Esophagus squamous epithelium (tissue), 5 donors: ENCODE results near the gene CMTR2. TPM values are rescaled to one million over a fixed set of nuclear protein-coding genes. Genes with fewer than 3 reads are reported as not detected.
"Not testable (repeated sequence)": the region's sequence is repeated elsewhere in the genome, so short reads cannot be mapped to it uniquely, and the experiment has no call there.

Experiments
- DNase-seq: peaks from one replicate; lab custom pipeline; 2025; lab: John Stamatoyannopoulos, UW
- H3K27ac ChIP-seq, 4 donors: fragments of 200-600 bp; sonication (generic); one replicate each; pipeline ENCODE4 v1.5.1; 2016 to 2019; ENCODE audit warnings: mild to moderate bottlenecking in 1 of 4
- H3K27me3 ChIP-seq, 4 donors: fragments of 200-600 bp; sonication (generic); 1 replicate in 3 of 4; 2 replicates in 1 of 4; pipeline versions ENCODE4 v1.5.1 to v1.6.0; 2017 to 2021; ENCODE audit warnings: antibody characterized with exemption in 1 of 4
- H3K36me3 ChIP-seq, 3 donors: fragments of 200-600 bp; sonication (generic); one replicate each; pipeline ENCODE4 v1.5.1; 2016 to 2019
- H3K4me1 ChIP-seq, 3 donors: fragments of 200-600 bp; sonication (generic); one replicate each; pipeline ENCODE4 v1.5.1; 2017 to 2019
- H3K4me3 ChIP-seq, 4 donors: fragments of 200-600 bp; sonication (generic); 1 replicate in 3 of 4; 2 replicates in 1 of 4; pipeline ENCODE4 v1.5.1; 2016 to 2019; ENCODE audit warnings: mild to moderate bottlenecking in 2 of 4, moderate library complexity in 1 of 4
- H3K9me3 ChIP-seq, 3 donors: fragments of 200-600 bp; sonication (generic); one replicate each; pipeline ENCODE4 v1.5.1; 2016 to 2019
- POLR2A ChIP-seq, 4 donors: fragments of 450-650 bp; IDR thresholded peaks; one replicate each; pipeline ENCODE4 v1.6.1; 2017; ENCODE audit warnings: antibody characterized with exemption in 4 of 4, mild to moderate bottlenecking in 4 of 4, moderate library complexity in 3 of 4
- WGBS, 2 donors: methylation state at CpG; one replicate each; pipeline ENCODE4 v1.1.5; 2018; 5-methylcytosine and 5-hydroxymethylcytosine counted together
- intact Hi-C: fragments of 100-400 bp; cut with DNase I; formaldehyde crosslinking; loops from one replicate; pipeline ENCODE4 v1.15.0; 2022
- total RNA-seq, 4 donors: library from RNA; depleted of rRNA; stranded (reverse); fragments of >200 nt; gene quantifications; one replicate each; pipeline ENCODE4 v1.1.0, GENCODE V29; 2016
- TF ChIP-seq, protein P1 (sequence below), 6 experiments: fragments of 450-650 bp in 4 of 6; fragments of 200-600 bp in 2 of 6; sonication (generic) in 2 of 6; IDR thresholded peaks; one replicate each; pipeline ENCODE4 v1.5.1; 2016 to 2019; ENCODE audit warnings: antibody characterized with exemption in 6 of 6, mild to moderate bottlenecking in 4 of 6, moderate library complexity in 4 of 6
- donor health status: DM: yes; HTN: yes; CAD: no.

Gene CMTR2
- total RNA-seq, 4 donors from 2014 or later, result 18.1 to 39.4 (median 29.3) TPM

DNA sequence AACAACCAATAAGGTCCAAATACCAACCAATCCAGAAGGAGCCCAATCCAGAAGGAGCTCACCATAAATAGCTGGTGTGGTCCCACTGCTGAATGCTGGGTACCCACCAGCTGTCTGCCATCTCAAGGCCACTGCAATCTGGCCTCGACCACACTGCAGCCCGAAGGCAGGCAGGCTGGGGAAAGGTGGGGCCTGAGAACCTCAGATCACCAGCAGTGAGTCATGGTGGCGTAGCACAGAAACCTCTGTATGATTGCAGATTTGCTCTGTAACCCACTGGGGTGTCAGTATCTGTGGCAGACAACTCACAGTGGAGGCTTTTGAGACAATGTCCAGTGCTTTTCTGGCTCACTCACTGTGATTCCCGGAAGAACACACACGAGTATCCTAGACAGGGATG is 14.7 kb upstream of the CMTR2 start:
- Histone ChIP-seq H3K27me3 (peaks cover 0 to 12% (median 0%) of the 10 kb centered on the region in 4 donors), H3K36me3 (no peaks in the 10 kb centered on the region), H3K9me3 (no peaks in the 10 kb centered on the region), H3K27ac (no peak overlapping the region), H3K4me3 (no peak overlapping the region), H3K4me1 (no peaks in the 10 kb centered on the region)
- DNase-seq, result no peak
- intact Hi-C loops, result no loop called here
- TF ChIP-seq, protein P1, sequence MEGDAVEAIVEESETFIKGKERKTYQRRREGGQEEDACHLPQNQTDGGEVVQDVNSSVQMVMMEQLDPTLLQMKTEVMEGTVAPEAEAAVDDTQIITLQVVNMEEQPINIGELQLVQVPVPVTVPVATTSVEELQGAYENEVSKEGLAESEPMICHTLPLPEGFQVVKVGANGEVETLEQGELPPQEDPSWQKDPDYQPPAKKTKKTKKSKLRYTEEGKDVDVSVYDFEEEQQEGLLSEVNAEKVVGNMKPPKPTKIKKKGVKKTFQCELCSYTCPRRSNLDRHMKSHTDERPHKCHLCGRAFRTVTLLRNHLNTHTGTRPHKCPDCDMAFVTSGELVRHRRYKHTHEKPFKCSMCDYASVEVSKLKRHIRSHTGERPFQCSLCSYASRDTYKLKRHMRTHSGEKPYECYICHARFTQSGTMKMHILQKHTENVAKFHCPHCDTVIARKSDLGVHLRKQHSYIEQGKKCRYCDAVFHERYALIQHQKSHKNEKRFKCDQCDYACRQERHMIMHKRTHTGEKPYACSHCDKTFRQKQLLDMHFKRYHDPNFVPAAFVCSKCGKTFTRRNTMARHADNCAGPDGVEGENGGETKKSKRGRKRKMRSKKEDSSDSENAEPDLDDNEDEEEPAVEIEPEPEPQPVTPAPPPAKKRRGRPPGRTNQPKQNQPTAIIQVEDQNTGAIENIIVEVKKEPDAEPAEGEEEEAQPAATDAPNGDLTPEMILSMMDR (IDR thresholded peaks at IDR 0.05), result no peak
- no peak for TF ChIP-seq POLR2A (IDR thresholded peaks at IDR 0.05)
- WGBS, 2 donors, result 65 to 75% methylated on average over 4 to 5 of the region's 5 CpGs

DNA sequence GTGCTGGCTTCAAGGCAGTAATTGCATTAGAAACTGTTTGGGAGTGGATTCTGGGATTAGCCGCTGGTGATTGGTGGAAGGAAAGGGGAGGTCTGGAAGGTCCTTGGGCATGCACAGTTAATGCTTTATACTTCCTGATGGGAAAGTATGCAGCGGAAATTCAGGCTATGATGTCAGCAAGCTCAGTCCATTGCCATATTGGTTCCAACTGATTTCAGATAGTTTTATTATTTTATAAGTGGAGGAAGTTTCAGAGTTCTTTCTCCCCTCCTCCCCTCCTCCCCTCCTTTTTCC is 8.1 kb upstream of the CMTR2 start:
- WGBS, 2 donors, result 58 to 64% methylated on average over 2 of the region's 2 CpGs
- no peak overlapping the region for H3K27ac ChIP-seq

DNA sequence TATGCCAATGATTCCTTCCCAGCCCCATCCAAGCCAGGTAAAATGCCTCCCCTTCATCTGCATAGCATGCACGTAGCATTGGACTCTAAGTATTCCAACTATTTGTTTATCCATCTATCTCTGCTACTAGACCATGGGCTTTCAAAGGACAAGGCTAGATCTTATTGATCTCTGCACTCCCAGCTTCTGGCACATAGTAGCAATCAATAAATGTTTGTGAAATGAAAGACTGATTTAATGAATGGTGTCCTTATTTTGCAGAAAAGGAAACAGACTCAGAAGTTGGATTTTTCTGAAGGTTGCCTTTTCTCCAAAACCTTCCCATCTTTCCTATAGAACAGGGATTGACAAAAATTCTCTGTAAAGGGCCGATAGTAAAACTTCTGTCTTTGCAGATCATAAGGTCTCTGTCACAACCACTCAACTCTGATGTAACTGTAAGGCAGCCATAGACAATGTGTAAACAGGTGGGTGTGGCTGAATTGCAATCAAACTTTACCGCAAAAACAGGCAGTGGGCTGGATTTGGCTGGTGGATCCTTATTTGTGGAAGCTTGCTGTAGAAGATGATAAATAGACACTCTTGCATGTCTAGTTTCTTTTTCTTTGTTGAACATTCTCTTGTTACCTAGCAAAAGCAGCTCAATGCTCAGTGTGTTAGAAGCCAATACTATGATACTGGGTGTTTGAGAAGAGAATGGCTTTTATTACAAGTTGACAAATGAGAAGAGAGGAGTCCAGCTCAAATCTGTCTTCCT is 7.6 kb upstream of the CMTR2 start:
- intact Hi-C loops, result no loop called here
- no peaks in the 10 kb centered on the region for H3K36me3 ChIP-seq
- no peak for DNase-seq

More for the DNA sequence above, 8.1 kb upstream of the CMTR2 start:
- DNase-seq, result no peak
- intact Hi-C loops, result no loop called here
- H3K27me3 ChIP-seq, result peaks cover 0 to 37% (median 0%) of the 10 kb centered on the region in 4 donors
- no peak overlapping the region for H3K4me3 ChIP-seq
- H3K9me3 ChIP-seq, result no peaks in the 10 kb centered on the region
- no peaks in the 10 kb centered on the region for H3K4me1 ChIP-seq
- no peak for TF ChIP-seq POLR2A (IDR thresholded peaks at IDR 0.05)
- TF ChIP-seq, protein P1 (IDR thresholded peaks at IDR 0.05), result no peak
- no peaks in the 10 kb centered on the region for H3K36me3 ChIP-seq

DNA sequence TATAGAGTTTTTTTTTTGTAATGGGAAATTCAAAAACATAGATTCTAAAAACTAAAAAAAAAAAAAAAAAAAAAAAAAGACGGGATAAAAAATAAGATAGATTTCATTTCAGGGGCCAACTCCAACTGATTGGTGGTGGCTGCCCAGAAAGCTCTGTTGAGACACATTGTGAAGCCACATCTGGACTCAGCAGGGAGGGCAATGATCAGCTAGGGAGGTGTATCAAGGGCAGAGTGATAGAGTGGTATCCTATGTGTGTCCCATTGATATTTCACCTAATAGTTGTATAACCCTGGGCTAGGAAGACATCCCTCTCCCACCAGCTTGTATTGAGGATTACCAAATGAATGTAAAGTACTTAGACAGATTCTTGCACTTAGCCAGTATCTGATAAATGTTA is 6.7 kb upstream of the CMTR2 start:
- no peak for TF ChIP-seq POLR2A (IDR thresholded peaks at IDR 0.05)
- TF ChIP-seq, protein P1 (IDR thresholded peaks at IDR 0.05), result no peak
- WGBS, 2 donors, result 67 to 77% methylated on average over 1 of the region's 1 CpG
- Histone ChIP-seq H3K36me3 (no peaks in the 10 kb centered on the region), H3K4me3 (no peak overlapping the region), H3K9me3 (no peaks in the 10 kb centered on the region), H3K27me3 (peaks cover 0 to 38% (median 0%) of the 10 kb centered on the region in 4 donors), H3K27ac (no peak overlapping the region), H3K4me1 (no peaks in the 10 kb centered on the region)
- DNase-seq, result no peak
- intact Hi-C loops, result no loop called here

More for the DNA sequence above, 7.6 kb upstream of the CMTR2 start:
- Histone ChIP-seq H3K9me3 (no peaks in the 10 kb centered on the region), H3K4me1 (no peaks in the 10 kb centered on the region), H3K27ac (no peak overlapping the region), H3K27me3 (peaks cover 0 to 39% (median 0%) of the 10 kb centered on the region in 4 donors), H3K4me3 (no peak overlapping the region)
- WGBS, 2 donors, result 40 to 49% methylated on average over 3 of the region's 3 CpGs
- TF ChIP-seq, protein P1 (IDR thresholded peaks at IDR 0.05), result no peak
- TF ChIP-seq POLR2A (IDR thresholded peaks at IDR 0.05), result no peak

DNA sequence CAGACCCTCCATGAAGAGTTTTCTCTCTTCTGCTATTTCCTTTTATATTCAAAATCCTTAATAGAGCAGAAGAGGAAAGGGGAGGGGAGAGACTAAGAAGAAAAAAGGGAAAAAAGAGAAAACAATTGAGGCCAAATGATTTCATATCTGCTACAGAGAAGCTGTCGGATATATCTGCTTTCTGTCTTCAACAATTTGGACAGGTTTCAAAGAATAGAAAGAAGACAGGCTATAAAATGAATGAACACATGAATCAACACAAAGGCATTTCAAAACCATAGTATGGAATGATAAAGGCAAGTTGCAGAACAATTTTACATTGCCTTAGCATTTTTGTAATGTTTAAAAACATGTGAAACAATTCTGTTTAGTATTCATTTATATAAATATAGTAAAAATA is 4.7 kb upstream of the CMTR2 start:
- no peak overlapping the region for H3K4me3 ChIP-seq
- no peak for TF ChIP-seq POLR2A (IDR thresholded peaks at IDR 0.05)
- TF ChIP-seq, protein P1 (IDR thresholded peaks at IDR 0.05), result no peak
- 10 to 29% methylated on average over 1 of the region's 1 CpG for WGBS, 2 donors
- peaks cover 0 to 37% (median 0%) of the 10 kb centered on the region in 4 donors for H3K27me3 ChIP-seq
- no peaks in the 10 kb centered on the region for H3K36me3 ChIP-seq
- no peak overlapping the region for H3K27ac ChIP-seq
- H3K9me3 ChIP-seq, result no peaks in the 10 kb centered on the region
- DNase-seq, result no peak
- intact Hi-C loops, result no loop called here
- H3K4me1 ChIP-seq, result peaks cover 0 to 7% (median 6%) of the 10 kb centered on the region in 3 donors

DNA sequence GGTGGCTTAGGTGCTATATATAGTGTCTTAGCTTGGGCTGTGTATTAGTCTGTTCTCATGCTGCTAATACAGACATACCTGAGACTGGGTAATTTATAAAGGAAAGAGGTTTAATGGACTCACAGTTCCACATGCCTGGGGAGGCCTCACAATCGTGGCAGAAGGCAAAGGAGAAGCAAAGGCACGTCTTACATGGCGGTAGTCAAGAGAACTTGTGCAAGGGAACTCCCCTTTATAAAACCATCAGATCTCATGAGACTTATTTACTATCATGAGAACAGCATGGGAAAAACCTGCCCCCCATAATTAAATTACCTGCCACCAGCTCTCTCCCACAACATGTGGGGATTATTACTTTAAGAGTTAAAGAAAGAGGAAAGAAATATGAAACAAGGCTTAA is 2.9 kb upstream of the CMTR2 start:
- WGBS, 2 donors, result 78 to 79% methylated on average over 3 of the region's 3 CpGs
- H3K27ac ChIP-seq, H3K4me3 ChIP-seq, H3K36me3 ChIP-seq, H3K9me3 ChIP-seq, intact Hi-C loops, DNase-seq: not testable (repeated sequence)
- Histone ChIP-seq H3K4me1 (peaks cover 8 to 23% (median 13%) of the 10 kb centered on the region in 3 donors), H3K27me3 (peaks cover 0 to 23% (median 0%) of the 10 kb centered on the region in 4 donors)
